Transverse colon (tissue), 4 donors: ENCODE measurements around the gene CDH11. TPM values are rescaled to one million over a fixed set of nuclear protein-coding genes. Genes with fewer than 3 reads are reported as not detected.

Source experiments
- DNase-seq: peaks from one replicate; pipeline ENCODE4 v3.0.0-alpha.2; 2019
- H3K27ac ChIP-seq, 4 donors: fragments of 200-600 bp; sonication (generic); 2 replicates each; pipeline ENCODE4 v1.5.1; 2016 to 2018; ENCODE audit warnings: inconsistent platforms in 4 of 4
- H3K27me3 ChIP-seq: fragments of 200-600 bp; sonication (generic); 2 replicates; pipeline ENCODE4 v1.5.1; 2017; ENCODE audit warnings: inconsistent platforms
- H3K36me3 ChIP-seq, 4 donors: fragments of 200-600 bp; sonication (generic); 2 replicates each; pipeline ENCODE4 v1.5.1; 2017 to 2019; ENCODE audit warnings: inconsistent platforms in 4 of 4
- H3K4me1 ChIP-seq, 4 donors: fragments of 200-600 bp; sonication (generic); 2 replicates each; pipeline ENCODE4 v1.5.1; 2017 to 2020; ENCODE audit warnings: inconsistent platforms in 4 of 4
- H3K4me3 ChIP-seq, 4 donors: fragments of 200-600 bp; sonication (generic); 1 replicate in 1 of 4; 2 replicates in 3 of 4; pipeline versions ENCODE4 v1.5.1 to v1.6.1; 2017 to 2019; ENCODE audit warnings: inconsistent platforms in 4 of 4
- H3K9me3 ChIP-seq, 2 donors: fragments of 200-600 bp; sonication (generic); 2 replicates each; pipeline ENCODE4 v1.5.1; 2017 to 2019; ENCODE audit warnings: inconsistent platforms in 2 of 2
- CTCF ChIP-seq, 5 experiments: fragments of 200-600 bp in 3 of 5; fragments of 450-650 bp in 2 of 5; sonication (generic) in 3 of 5; IDR thresholded peaks; 1 replicate in 2 of 5; 2 replicates in 3 of 5; pipeline ENCODE4 v1.5.1; 2016 to 2017; ENCODE audit warnings: antibody characterized with exemption in 5 of 5, inconsistent platforms in 3 of 5, mild to moderate bottlenecking in 2 of 5, moderate library complexity in 1 of 5
- EP300 ChIP-seq: sonication (generic); formaldehyde crosslinking; IDR thresholded peaks from one replicate; pipeline ENCODE4 v1.6.1; 2017; ENCODE audit warnings: antibody characterized with exemption, low read depth
- POLR2A ChIP-seq: fragments of 450-650 bp; IDR thresholded peaks from one replicate; pipeline ENCODE4 v1.6.1; 2016; ENCODE audit warnings: antibody characterized with exemption, mild to moderate bottlenecking, moderate library complexity
- POLR2AphosphoS5 ChIP-seq, 3 donors: sonication (generic); formaldehyde crosslinking; IDR thresholded peaks; one replicate each; pipeline ENCODE4 v1.6.1; 2016; ENCODE audit warnings: antibody characterized with exemption in 3 of 3
- WGBS, 2 donors: methylation state at CpG; one replicate each; pipeline ENCODE4 v1.1.5; 2018; ENCODE audit warnings: low coverage in 1 of 2; 5-methylcytosine and 5-hydroxymethylcytosine counted together
- in situ Hi-C, 4 donors: fragments of 200-750 bp; cut with MboI; loops; one replicate each; pipeline versions ENCODE4 v1.15.0 to v1.15.1; 2017; ENCODE audit warnings: low sequenced_read_pairs in 3 of 4, low pct_ligation_motif_present in 1 of 4, low pct_unique_long_range_greater_than_20kb in 1 of 4
- intact Hi-C: fragments of 100-400 bp; cut with DNase I; formaldehyde crosslinking; loops from one replicate; pipeline ENCODE4 v1.15.1; 2023; ENCODE audit warnings: low total_unique reads
- total RNA-seq, 4 donors: library from RNA; depleted of rRNA; stranded (reverse); fragments of >200 nt; gene quantifications; one replicate each; pipeline ENCODE4 v1.1.0, GENCODE V29; 2016

CDH11 gene
- total RNA-seq, 4 donors from 2014 or later: 8.2 to 141 (median 9.2) TPM

DNA sequence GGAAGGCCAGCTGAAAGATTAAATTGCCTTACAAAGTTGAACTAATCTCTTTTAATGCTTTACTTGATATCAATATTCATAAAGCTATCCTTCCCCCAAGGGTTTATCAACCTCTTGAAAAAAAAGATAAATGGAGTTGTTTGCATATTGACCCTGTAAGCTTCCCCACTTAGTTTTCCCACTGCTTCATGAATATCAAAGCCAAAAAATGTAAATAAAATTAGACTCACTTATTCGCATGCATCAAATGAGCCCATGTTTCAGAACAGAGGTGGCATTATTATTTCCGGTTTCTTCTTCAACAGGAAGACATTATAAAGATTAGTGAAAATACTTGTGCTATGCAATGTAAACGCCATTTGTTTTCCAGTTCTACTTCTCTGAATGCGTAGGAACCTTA is 150.7 kb downstream of the CDH11 start:
- Histone ChIP-seq H3K27me3 (no peaks in the 10 kb centered on the region), H3K9me3 (no peaks in the 10 kb centered on the region), H3K27ac (no peak overlapping the region), H3K36me3 (peaks cover 0 to 4% (median 0%) of the 10 kb centered on the region in 4 donors), H3K4me3 (no peak overlapping the region), H3K4me1 (no peaks in the 10 kb centered on the region)
- in situ Hi-C loops (no loop called here), intact Hi-C loops (no loop called here)
- TF ChIP-seq EP300: no peak
- TF ChIP-seq POLR2AphosphoS5 (IDR thresholded peaks at IDR 0.05): no peak
- TF ChIP-seq CTCF (IDR thresholded peaks at IDR 0.05): no peak
- TF ChIP-seq POLR2A: no peak
- no peak for DNase-seq
- 77 to 100% methylated on average over 2 to 4 of the region's 4 CpGs for WGBS, 2 donors

DNA sequence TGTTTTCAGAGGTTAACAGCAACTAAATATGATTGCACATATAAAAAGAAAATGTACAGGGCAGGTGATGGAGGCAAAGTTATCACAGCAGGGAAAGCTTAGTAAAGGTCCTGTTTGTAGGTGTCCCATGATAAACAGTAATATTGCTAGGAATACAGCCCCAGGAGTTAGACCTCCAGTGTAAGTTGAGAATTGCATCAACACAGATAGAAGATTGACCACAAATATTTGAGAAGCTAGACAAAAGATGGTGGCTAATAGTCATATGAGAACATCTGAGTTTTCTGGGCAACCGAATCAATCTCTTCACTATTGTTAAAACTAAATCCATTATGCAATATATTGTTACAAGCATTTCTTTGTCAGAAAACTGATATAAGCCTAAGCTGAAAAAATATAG is 152.6 kb downstream of the CDH11 start:
- 60 to 67% methylated on average over 1 of the region's 1 CpG for WGBS, 2 donors
- TF ChIP-seq POLR2AphosphoS5 (IDR thresholded peaks at IDR 0.05) (no peak), EP300 (no peak), POLR2A (no peak), CTCF (IDR thresholded peaks at IDR 0.05) (no peak)
- in situ Hi-C loops: no loop called here

DNA sequence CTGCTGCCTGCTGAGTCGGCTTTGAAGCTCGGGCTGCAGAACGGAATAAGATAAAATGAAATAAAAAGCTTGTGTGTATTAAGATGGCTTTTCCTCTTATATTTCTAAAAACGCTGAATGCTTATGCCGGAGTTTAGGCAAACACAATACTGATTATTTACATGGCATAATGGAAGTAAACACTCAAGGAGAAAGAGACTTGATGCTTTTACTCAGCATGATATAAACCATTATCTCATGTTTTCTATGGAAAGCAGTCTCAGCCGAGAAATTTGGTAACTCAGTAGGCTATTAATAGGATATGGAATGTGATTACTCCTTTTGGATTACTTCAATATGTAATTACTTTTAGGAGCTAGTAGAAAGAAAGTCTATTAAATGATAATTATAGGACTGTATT is 153.3 kb downstream of the CDH11 start:
- intact Hi-C loops: no loop called here

More for the DNA sequence above, 152.6 kb downstream of the CDH11 start:
- H3K27me3 ChIP-seq: no peaks in the 10 kb centered on the region
- H3K4me1 ChIP-seq: no peaks in the 10 kb centered on the region
- H3K4me3 ChIP-seq: no peak overlapping the region
- H3K36me3 ChIP-seq: peaks cover 0 to 4% (median 0%) of the 10 kb centered on the region in 4 donors
- intact Hi-C loops: no loop called here
- no peaks in the 10 kb centered on the region for H3K9me3 ChIP-seq
- no peak overlapping the region for H3K27ac ChIP-seq
- DNase-seq: no peak

DNA sequence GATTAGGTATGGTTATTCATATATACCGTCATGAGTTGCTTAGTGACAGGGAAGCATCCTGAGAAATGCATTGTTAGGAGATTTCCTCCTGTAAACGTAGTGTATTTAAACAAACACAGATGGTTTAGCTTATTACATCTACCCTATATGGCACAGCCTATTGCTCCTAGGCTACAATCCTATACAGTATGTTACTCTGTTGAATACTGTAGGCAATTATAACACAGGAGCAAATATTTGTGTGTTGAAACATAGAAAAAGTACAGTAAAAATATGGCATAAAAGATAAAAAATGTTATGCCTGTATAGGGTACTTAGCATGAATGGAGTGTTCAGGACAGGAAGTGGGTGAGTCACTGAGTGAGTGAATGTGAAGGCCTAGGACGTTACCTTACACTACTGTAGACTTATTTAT is 157.7 kb downstream of the CDH11 start:
- Histone ChIP-seq H3K27ac (no peak overlapping the region), H3K4me1 (no peaks in the 10 kb centered on the region), H3K9me3 (no peaks in the 10 kb centered on the region), H3K4me3 (no peak overlapping the region), H3K36me3 (no peaks in the 10 kb centered on the region), H3K27me3 (no peaks in the 10 kb centered on the region)
- in situ Hi-C loops: no loop called here
- intact Hi-C loops: no loop called here
- TF ChIP-seq CTCF (IDR thresholded peaks at IDR 0.05) (no peak), EP300 (no peak), POLR2A (no peak), POLR2AphosphoS5 (IDR thresholded peaks at IDR 0.05) (no peak)
- no peak for DNase-seq
- WGBS, 2 donors: 36 to 43% methylated on average over 3 of the region's 3 CpGs

More for the DNA sequence above, 153.3 kb downstream of the CDH11 start:
- no peaks in the 10 kb centered on the region for H3K9me3 ChIP-seq
- no peaks in the 10 kb centered on the region for H3K27me3 ChIP-seq
- in situ Hi-C loops: no loop called here
- TF ChIP-seq EP300: no peak
- TF ChIP-seq CTCF (IDR thresholded peaks at IDR 0.05): no peak
- TF ChIP-seq POLR2AphosphoS5 (IDR thresholded peaks at IDR 0.05): no peak
- TF ChIP-seq POLR2A: no peak
- H3K36me3 ChIP-seq: peaks cover 0 to 4% (median 0%) of the 10 kb centered on the region in 4 donors
- no peaks in the 10 kb centered on the region for H3K4me1 ChIP-seq
- no peak for DNase-seq
- 69 to 78% methylated on average over 6 of the region's 6 CpGs for WGBS, 2 donors
- H3K4me3 ChIP-seq: no peak overlapping the region
- no peak overlapping the region for H3K27ac ChIP-seq
